H9 (cell line): ENCODE measurements around the gene COL4A1. TPM values are rescaled to one million over a fixed set of nuclear protein-coding genes. Genes with fewer than 3 reads are reported as not detected.

Experiments used
- DNase-seq: peaks from one replicate; pipeline ENCODE4 v3.0.0-alpha.2; 2017
- H2AFZ ChIP-seq: one replicate; pipeline ENCODE4 v1.6.1; 2013; ENCODE audit warnings: mild to moderate bottlenecking, low read length, control low read depth, moderate library complexity
- H2AK5ac ChIP-seq: 2 replicates; pipeline ENCODE4 v1.6.1; 2013; ENCODE audit warnings: low read length, control low read depth, mixed read lengths; ENCODE audit not compliant: insufficient read length
- H2BK120ac ChIP-seq: one replicate; pipeline ENCODE4 v1.6.1; 2013; ENCODE audit warnings: low read depth, mild to moderate bottlenecking, low read length, control low read depth, inconsistent platforms; ENCODE audit not compliant: poor library complexity, severe bottlenecking
- H2BK12ac ChIP-seq: 2 replicates; pipeline ENCODE4 v1.6.1; 2013; ENCODE audit warnings: low read length, control low read depth, mixed read lengths, low read depth; ENCODE audit not compliant: insufficient read length
- H2BK15ac ChIP-seq: 2 replicates; pipeline ENCODE4 v1.6.1; 2013; ENCODE audit warnings: low read depth, low read length, control low read depth
- H2BK20ac ChIP-seq: one replicate; pipeline ENCODE4 v1.6.1; 2013; ENCODE audit warnings: low read depth, mild to moderate bottlenecking, low read length, control low read depth, inconsistent platforms; ENCODE audit not compliant: poor library complexity, severe bottlenecking
- H2BK5ac ChIP-seq: 2 replicates; pipeline ENCODE4 v1.6.1; 2013; ENCODE audit warnings: low read length, control low read depth, mixed read lengths; ENCODE audit not compliant: insufficient read length
- H3K14ac ChIP-seq: 2 replicates; pipeline ENCODE4 v1.6.1; 2013; ENCODE audit warnings: low read length, control low read depth; ENCODE audit not compliant: insufficient read depth
- H3K18ac ChIP-seq: 2 replicates; pipeline ENCODE4 v1.6.1; 2013; ENCODE audit warnings: low read depth, mild to moderate bottlenecking, mixed read lengths, low read length, control low read depth; ENCODE audit not compliant: insufficient read length
- H3K23ac ChIP-seq: 2 replicates; pipeline ENCODE4 v1.6.1; 2013; ENCODE audit warnings: low read length, control low read depth, mixed read lengths, low read depth; ENCODE audit not compliant: insufficient read length
- H3K23me2 ChIP-seq: 2 replicates; pipeline ENCODE4 v1.6.1; 2013; ENCODE audit warnings: low read depth, mild to moderate bottlenecking, mixed read lengths, low read length, control low read depth; ENCODE audit not compliant: insufficient read length, poor library complexity, severe bottlenecking
- H3K27ac ChIP-seq: 2 replicates; pipeline ENCODE4 v1.5.1; 2013; ENCODE audit warnings: low read length, control low read depth, mixed read lengths, low read depth; ENCODE audit not compliant: insufficient read length
- H3K27me3 ChIP-seq: 2 replicates; pipeline ENCODE4 v1.6.1; 2013; ENCODE audit warnings: low read length, control low read depth, inconsistent platforms; ENCODE audit not compliant: insufficient read depth
- H3K4ac ChIP-seq: 2 replicates; pipeline ENCODE4 v1.6.1; 2013; ENCODE audit warnings: low read depth, mild to moderate bottlenecking, control low read depth, inconsistent platforms, low read length, moderate library complexity
- H3K4me1 ChIP-seq: 2 replicates; pipeline ENCODE4 v1.6.1; 2013; ENCODE audit warnings: low read length, control low read depth, inconsistent platforms; ENCODE audit not compliant: insufficient read depth
- H3K4me2 ChIP-seq: 2 replicates; pipeline ENCODE4 v1.6.1; 2013; ENCODE audit warnings: low read length, control low read depth, mixed read lengths; ENCODE audit not compliant: insufficient read length, insufficient read depth
- H3K56ac ChIP-seq: 2 replicates; pipeline ENCODE4 v1.6.1; 2013; ENCODE audit warnings: low read depth, mild to moderate bottlenecking, mixed read lengths, low read length, control low read depth; ENCODE audit not compliant: insufficient read length
- H3K79me1 ChIP-seq: 2 replicates; pipeline ENCODE4 v1.6.1; 2013; ENCODE audit warnings: low read depth, mild to moderate bottlenecking, moderate library complexity, low read length, control low read depth, inconsistent platforms; ENCODE audit not compliant: insufficient read depth, poor library complexity, severe bottlenecking
- H3K79me2 ChIP-seq: 2 replicates; pipeline ENCODE4 v1.6.1; 2013; ENCODE audit warnings: low read length, control low read depth, inconsistent platforms; ENCODE audit not compliant: insufficient read depth
- H3K9ac ChIP-seq: 2 replicates; pipeline ENCODE4 v1.6.1; 2013; ENCODE audit warnings: low read length, control low read depth, mixed read lengths; ENCODE audit not compliant: insufficient read length; ENCODE audit errors: extremely low read depth
- H3K9me3 ChIP-seq: one replicate; pipeline ENCODE4 v1.6.1; 2013; ENCODE audit warnings: low read depth, low read length, inconsistent platforms; ENCODE audit not compliant: control insufficient read depth
- H3T11ph ChIP-seq: one replicate; pipeline ENCODE4 v1.6.1; 2013; ENCODE audit warnings: mild to moderate bottlenecking, low read length, control low read depth, inconsistent platforms
- H4K20me1 ChIP-seq: one replicate; pipeline ENCODE4 v1.6.1; 2013; ENCODE audit not compliant: control insufficient read depth, insufficient read length, insufficient read depth
- H4K5ac ChIP-seq: 2 replicates; pipeline ENCODE4 v1.6.1; 2013; ENCODE audit warnings: low read depth, mild to moderate bottlenecking, mixed read lengths, low read length, control low read depth; ENCODE audit not compliant: insufficient read length
- H4K8ac ChIP-seq: replicated peaks from 2 replicates; pipeline ENCODE4 v1.6.1; 2013; ENCODE audit warnings: low read length, control low read depth, mixed read lengths, low read depth; ENCODE audit not compliant: insufficient read length
- H4K91ac ChIP-seq: 2 replicates; pipeline ENCODE4 v1.6.1; 2013; ENCODE audit warnings: low read depth, mild to moderate bottlenecking, moderate library complexity, mixed read lengths, low read length, control low read depth; ENCODE audit not compliant: insufficient read length
- H3K27ac Mint-ChIP-seq, 3 experiments: 2 replicates in 2 of 3; 3 replicates in 1 of 3; pipeline ENCODE4 v1.8.0; 2020 to 2021; ENCODE audit warnings: mixed read lengths in 3 of 3, mild to moderate bottlenecking in 1 of 3, moderate library complexity in 1 of 3
- H3K27me3 Mint-ChIP-seq: 2 replicates; pipeline ENCODE4 v1.8.0; 2021; ENCODE audit warnings: low read depth, mild to moderate bottlenecking, moderate library complexity, mixed read lengths
- H3K36me3 Mint-ChIP-seq, 3 experiments: 2 replicates in 2 of 3; 3 replicates in 1 of 3; pipeline ENCODE4 v1.8.0; 2020 to 2021; ENCODE audit warnings: low read depth in 3 of 3, mixed read lengths in 3 of 3; ENCODE audit not compliant: insufficient read depth in 1 of 3
- H3K4me1 Mint-ChIP-seq, 2 experiments: 2 replicates each; pipeline ENCODE4 v1.8.0; 2020; ENCODE audit warnings: mixed read lengths in 2 of 2
- H3K4me3 Mint-ChIP-seq, 2 experiments: 2 replicates in 1 of 2; 3 replicates in 1 of 2; pipeline ENCODE4 v1.8.0; 2020 to 2021; ENCODE audit warnings: mild to moderate bottlenecking in 2 of 2, mixed read lengths in 2 of 2, moderate library complexity in 1 of 2
- H3K9me3 Mint-ChIP-seq, 2 experiments: 2 replicates in 1 of 2; 3 replicates in 1 of 2; pipeline ENCODE4 v1.8.0; 2020; ENCODE audit warnings: mild to moderate bottlenecking in 2 of 2, mixed read lengths in 2 of 2, moderate library complexity in 1 of 2
- WGBS: extraction: QIAGEN DNeasy Blood & Tissue Kit; methylation state at CpG from one replicate; pipeline ENCODE4 v1.1.7; 2013; ENCODE audit warnings: missing lambda C conversion rate, low lambda C conversion rate, mixed read lengths; ENCODE audit not compliant: insufficient read length; ENCODE audit errors: extremely low coverage; 5-methylcytosine and 5-hydroxymethylcytosine counted together
- total RNA-seq: library from RNA; stranded (reverse); gene quantifications from 2 replicates; pipeline ENCODE4 v1.2.1, GENCODE V29; 2021
- TF ChIP-seq, protein P1 (sequence below): fragments of 200-600 bp; sonication (generic); conservative IDR thresholded peaks from 3 replicates; pipeline ENCODE4 v1.8.0; 2021; ENCODE audit warnings: antibody characterized with exemption, mild to moderate bottlenecking

COL4A1 gene
- total RNA-seq, 1 experiment from 2014 or later: 73.1 TPM

DNA sequence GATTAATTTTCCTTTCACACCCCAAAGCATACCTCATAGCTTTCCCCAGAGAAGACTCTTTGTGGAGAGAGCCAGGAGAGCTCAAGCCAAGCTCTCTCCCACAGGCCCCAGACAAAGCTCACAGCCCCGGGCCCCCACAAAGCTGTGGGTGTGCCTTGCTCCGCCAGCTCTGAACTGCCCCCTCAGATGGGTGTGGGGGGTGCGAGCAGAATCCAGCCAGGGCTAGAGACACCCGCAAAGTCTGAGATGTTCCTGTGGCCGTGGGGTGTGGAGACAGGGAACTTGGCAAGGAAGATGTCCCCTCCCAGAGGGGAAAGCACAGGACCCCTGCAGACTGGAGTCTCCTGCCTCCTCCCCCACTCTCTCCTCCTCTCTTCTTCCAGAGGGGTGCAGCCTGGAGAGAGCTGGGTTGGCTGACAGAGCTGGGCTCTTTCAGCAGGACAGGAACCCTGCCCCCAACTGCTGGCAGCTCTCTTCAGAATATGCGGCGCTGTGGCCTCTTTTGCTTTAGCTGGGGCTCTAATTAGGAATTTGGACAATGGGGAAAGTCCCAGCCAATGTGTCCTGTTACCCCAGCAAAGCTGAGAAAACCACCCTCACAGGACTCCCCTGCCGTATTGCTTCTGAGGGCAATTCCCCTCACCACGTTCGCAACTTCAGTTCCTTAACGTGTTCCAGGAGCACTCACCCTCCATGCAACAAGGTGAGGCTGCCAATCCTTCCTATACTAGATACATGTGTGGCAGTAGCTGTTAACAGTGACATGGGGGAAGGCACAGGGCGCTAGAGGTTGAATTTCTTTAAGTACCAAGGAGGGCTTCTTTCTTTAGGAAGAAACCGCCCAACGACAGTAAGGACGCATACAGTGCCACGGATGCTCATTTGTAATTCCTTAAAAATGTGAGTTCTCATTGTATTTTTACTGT lies 170.0 kb downstream of the COL4A1 start:
- Histone ChIP-seq H3K79me2 (no peaks in the 10 kb centered on the region), H2BK120ac (no peak overlapping the region), H2BK15ac (no peak overlapping the region), H3K23ac (no peak overlapping the region), H3K23me2 (peaks cover 11% of the 10 kb centered on the region), H4K91ac (no peak overlapping the region), H3K4ac (no peak overlapping the region), H3K4me2 (peak overlapping the region; percentile 65), H3K9me3 (no peaks in the 10 kb centered on the region), H3K9ac (no peak overlapping the region), H2BK5ac (no peak overlapping the region), H3K79me1 (no peaks in the 10 kb centered on the region), H3T11ph (no peak overlapping the region), H3K4me1 (peaks cover 7% of the 10 kb centered on the region; the same call in 1 of the 2 replicates), H4K20me1 (no peaks in the 10 kb centered on the region), H3K27me3 (no peaks in the 10 kb centered on the region; the same call in 1 of the 2 replicates), H4K5ac (no peak overlapping the region), H3K27ac (no peak overlapping the region), H2AFZ (no peak overlapping the region), H2BK20ac (no peak overlapping the region), H3K14ac (peak overlapping the region; percentile 81), H3K18ac (peak overlapping the region; percentile 83), H2BK12ac (no peak overlapping the region), H3K56ac (no peak overlapping the region), H4K8ac (no peak overlapping the region), H2AK5ac (no peak overlapping the region)
- H3K9me3 Mint-ChIP-seq: no peaks in the 10 kb centered on the region
- peaks cover 53 to 58% of the 10 kb centered on the region in 2 experiments for H3K4me1 Mint-ChIP-seq
- DNase-seq: peak; percentile 58
- no CpG with 5 or more reads among the region's 16 CpGs for WGBS
- TF ChIP-seq, protein P1, sequence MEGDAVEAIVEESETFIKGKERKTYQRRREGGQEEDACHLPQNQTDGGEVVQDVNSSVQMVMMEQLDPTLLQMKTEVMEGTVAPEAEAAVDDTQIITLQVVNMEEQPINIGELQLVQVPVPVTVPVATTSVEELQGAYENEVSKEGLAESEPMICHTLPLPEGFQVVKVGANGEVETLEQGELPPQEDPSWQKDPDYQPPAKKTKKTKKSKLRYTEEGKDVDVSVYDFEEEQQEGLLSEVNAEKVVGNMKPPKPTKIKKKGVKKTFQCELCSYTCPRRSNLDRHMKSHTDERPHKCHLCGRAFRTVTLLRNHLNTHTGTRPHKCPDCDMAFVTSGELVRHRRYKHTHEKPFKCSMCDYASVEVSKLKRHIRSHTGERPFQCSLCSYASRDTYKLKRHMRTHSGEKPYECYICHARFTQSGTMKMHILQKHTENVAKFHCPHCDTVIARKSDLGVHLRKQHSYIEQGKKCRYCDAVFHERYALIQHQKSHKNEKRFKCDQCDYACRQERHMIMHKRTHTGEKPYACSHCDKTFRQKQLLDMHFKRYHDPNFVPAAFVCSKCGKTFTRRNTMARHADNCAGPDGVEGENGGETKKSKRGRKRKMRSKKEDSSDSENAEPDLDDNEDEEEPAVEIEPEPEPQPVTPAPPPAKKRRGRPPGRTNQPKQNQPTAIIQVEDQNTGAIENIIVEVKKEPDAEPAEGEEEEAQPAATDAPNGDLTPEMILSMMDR: no peak
- peak overlapping the region; percentile 74 to 88 for H3K4me3 Mint-ChIP-seq
- H3K27me3 Mint-ChIP-seq: peaks cover 32% of the 10 kb centered on the region
- no peaks in the 10 kb centered on the region for H3K36me3 Mint-ChIP-seq
- H3K27ac Mint-ChIP-seq: no peak overlapping the region
